Hematopoietic multipotent progenitor cell treated with erythropoietin and hydrocortisone succinate and interleukin-3 and kit ligand, for 6 days (in vitro differentiated cells): Measurements from ENCODE around the gene UVRAG.
A peak's percentile ranks its signal among the peaks of the same experiment; 100 is the strongest.

Experiments
- DNase-seq: peaks from one replicate; pipeline ENCODE4 v3.0.0-alpha.2; 2015

The UVRAG gene

GRCh38 chr11:75810637-75811390 is 4.2 kb upstream of the UVRAG start:
- no peak for DNase-seq

DNA sequence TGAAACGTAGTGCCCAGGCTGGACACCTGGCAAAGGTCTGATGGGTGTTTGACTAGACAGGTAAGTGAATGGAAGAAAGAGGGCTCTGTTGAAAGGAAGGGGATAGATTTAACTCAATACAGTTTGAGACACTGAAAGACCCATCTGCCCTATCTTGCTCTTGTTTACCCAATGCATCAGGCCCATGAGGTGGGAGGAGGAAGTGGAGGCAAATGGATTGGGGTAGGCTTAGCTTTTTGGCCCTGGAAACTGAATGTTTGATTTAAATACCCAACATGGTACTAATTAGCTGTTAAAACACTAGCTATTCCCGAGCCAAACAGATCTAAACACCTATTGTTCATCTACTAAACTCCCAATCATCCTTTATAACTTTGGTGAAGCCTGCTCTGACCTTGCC is 3.5 kb upstream of the UVRAG start:
- DNase-seq, result no peak

- no peak for DNase-seq
Observed at GRCh38 chr11:75812542-75813040, 2.4 kb upstream of the UVRAG start.

DNA sequence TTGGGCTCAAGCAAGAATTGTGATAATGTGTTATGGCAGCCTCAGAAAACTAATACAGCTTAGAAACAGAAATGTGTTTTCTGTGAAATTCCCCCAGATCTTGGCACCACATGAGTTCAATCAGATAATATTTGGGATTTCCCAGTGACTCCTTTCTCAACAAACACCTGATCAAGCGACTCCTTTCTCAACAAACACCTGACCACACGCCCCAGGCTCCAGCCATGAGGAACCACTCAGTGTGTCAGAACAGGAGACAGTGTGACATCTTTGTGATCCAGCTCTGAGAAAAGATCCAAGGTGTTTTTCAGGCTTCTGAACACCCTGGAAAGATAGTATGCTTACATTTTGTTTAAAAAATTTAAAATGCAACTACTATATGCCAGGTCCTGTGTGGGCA is 1.9 kb upstream of the UVRAG start:
- no peak for DNase-seq

DNA sequence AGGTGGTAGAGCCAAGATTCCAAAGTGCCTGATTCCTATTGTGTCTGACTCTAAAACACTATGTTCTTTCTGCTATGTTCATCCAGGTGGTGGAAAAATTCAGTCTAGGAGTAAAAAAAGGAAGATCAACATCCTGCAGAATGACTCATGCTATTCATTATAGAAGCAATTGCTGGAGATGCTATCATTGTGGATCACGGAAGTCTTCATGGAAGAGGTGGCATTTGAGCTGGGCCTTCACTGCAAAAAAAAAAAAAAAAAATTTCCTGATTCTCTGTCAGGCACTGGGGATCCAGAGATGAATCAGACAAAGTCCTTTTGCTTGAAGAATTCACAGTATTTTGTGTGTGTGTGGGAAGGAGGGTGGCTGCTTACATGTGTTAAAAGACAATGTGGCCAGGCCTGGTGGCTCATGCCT is 1.4 kb upstream of the UVRAG start:
- DNase-seq, result no peak

DNA sequence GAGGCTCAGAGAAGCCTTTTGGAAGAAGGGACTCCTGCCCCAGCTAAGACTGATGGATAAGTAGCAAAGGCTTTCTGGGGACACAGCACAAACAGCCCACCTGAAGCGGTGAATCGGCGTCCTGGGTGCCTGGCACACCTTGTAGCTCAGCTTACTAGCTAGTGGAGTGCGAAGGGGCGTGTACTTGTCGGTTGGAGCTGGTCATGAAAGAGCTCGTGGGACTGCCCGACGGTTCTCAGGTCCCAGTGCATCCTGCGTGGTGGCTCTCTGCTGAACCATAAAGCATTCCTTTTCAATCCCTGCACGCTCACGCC is 690 bp upstream of the UVRAG start:
- DNase-seq, result no peak

GRCh38 chr11:75815345-75816168 is 547 bp downstream of the UVRAG start:
- peak; percentile 43 for DNase-seq

- DNase-seq, result peak; percentile 82
Observed at GRCh38 chr11:75816561-75817239, 1.7 kb downstream of the UVRAG start.

DNA sequence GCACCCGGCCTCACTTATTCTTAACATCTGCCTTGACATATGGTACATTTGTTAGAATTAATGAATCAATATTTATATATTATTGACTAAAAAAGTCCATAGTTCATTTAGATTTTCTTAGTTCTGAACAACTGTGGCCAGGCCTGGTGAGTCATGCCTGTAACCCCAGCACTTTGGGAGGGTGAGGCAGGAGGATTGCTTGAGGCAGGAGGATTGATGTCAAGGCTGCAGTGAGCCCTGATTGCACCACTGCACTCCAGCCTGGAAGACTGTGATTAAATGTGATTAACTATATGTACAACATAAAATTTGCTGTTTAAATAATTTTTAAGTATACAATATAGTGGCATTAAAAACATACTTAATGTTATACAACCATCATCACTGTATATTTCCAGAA is 5.6 kb downstream of the UVRAG start:
- no peak for DNase-seq

DNA sequence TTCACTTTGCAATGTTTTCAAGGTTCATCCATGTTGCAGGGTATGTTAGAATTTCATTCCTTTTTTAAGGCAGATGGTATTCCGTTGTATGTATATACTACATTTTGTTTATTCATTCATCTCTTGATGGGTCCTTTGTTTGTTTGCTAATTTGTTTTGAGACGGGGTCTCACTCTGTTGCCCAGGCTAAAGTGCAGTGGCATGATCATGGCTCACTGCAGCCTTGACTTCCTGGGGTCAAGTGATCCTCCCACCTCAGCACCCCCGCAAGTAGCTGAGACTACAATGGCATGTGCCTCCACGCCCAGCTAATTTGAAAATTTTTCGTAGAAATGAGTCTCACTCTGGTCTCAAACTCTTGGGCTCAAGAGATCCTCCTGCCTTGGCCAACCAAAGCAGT is 6.2 kb downstream of the UVRAG start:
- DNase-seq, result no peak

DNA sequence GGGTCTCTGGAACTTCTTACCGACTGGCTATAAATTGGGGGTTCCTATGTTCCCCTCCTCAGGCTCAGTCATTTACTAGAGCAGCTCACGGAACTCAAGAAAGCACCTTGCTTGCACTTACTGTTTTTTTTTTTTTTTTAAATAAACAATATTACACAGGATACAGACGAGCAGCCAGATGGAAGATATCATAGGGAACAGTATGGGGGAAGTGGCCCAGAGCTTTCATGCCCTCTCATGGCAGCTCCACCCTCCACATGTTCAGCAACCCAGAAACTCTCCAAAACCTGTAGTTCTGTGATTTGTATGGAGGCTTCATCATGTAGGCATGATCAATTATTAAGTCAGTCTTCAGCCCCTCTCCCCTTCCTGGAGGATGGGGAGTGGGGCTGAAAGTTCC is 7.5 kb downstream of the UVRAG start:
- no peak for DNase-seq

DNA sequence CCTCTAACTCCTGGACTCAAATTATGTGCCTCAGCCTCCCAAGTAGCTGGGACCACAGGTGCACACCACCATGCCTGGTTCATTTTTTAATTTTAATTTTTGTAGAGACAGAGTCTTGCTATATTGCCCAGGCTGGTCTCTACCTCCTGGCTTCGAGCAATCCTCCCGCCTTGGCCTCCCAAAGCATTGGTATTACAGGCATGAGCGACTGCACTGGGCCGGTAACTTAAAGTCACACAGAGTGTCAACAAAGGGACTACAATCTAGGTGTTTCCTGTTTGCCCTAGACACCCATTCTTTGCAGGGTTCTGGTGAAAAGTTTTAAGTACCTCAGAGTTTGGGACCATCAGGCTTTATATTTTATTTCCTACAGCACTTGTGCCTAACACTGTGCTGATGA is 8.4 kb downstream of the UVRAG start:
- no peak for DNase-seq

GRCh38 chr11:75823946-75824345 is 8.9 kb downstream of the UVRAG start:
- DNase-seq, result no peak

DNA sequence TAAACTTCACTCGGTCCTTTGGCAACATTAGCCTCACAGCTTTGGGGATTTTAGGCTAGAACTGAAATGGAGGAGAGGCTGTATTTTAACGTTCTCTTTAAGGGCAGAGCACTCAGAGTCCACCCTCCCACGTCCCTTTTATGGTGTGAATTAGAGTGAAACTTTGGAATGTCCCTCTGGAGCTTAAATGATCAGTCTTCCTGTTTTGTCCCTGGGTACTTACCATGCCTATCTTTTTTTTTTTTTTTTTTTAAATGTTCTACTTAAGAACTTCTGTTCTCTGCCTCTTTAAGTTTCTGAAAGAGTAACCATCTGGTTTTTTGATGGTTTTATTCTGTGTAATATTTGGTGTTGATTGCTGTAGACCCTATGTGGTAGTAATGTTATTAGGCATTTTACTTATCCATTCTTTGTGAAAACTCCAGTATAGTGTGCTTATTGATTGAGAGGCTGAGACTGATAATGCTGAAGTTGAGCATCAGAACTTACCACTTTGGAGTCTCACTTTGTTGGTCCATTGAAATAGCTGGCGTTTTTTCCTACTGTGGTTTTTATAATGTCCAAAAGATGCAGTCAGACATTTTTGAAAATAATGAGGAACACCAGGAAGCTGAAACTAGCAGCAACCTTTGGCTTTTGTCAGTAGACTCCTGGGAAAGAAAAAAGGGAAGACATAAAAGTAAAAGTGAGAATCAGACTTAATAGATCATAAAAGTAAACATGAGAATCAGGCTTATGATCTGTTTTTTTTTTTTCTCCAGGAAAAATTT is 11.6 kb downstream of the UVRAG start:
- no peak for DNase-seq

DNA sequence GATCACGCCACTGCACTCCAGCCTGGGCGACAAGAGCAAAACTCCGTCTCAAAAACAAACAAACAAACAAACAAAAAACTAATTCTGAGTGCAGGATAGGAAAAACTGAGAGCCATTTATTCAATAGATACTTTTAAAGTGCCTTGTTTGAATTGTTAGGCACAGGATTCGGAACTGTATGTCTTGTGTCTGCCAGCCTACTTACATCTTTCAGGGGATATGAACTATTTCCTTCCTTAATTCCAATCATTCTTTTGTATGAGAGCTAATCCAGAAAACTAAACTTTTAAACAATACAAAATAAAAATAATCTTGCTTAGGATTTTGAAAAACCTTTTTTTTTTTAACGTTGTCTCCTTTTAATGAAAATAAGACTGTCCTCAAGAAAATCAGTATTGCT is 12.6 kb downstream of the UVRAG start:
- no peak for DNase-seq

GRCh38 chr11:75831915-75832502 is 17.0 kb downstream of the UVRAG start:
- no peak for DNase-seq

GRCh38 chr11:75834728-75835127 is 19.7 kb downstream of the UVRAG start:
- no peak for DNase-seq

GRCh38 chr11:75836417-75836816 is 21.4 kb downstream of the UVRAG start:
- no peak for DNase-seq

DNA sequence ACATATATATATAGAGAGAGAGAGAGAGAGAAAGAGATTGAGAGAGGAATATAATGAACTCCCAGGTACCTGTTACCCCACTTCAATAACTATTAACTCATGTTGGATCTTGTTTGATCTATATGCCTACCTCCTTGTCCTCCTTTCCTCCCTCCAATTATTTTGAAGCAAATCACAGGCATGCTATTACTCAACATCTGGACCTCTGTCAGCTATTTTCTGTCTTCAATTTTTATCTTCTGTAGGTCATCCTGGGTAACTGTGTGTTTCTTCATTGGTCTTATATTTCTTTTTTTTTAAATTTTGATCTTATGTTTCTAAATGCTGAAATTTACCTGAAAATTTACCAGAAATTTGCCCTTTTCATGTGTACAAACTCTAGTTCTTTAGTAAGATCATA is 24.8 kb downstream of the UVRAG start:
- DNase-seq, result no peak

DNA sequence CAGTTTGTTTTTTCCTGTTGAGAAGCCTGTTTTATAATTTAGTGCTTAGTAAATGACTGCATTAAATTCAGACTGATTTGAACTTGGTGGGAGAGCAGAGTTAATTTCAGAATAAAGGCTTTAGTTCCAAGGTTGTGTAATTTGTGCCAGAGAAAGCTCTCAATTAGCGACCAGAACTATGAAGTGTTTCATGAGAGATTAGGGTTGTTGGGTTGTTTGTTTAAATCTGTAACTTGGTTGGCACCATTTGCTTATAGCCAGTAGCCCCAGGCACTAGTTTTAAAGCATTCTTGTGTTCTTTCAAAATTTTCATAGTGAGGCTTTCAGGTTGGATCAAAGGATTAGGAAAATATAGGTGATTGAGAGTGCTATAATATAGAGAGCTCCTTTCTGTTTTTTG is 25.5 kb downstream of the UVRAG start:
- DNase-seq, result no peak

DNA sequence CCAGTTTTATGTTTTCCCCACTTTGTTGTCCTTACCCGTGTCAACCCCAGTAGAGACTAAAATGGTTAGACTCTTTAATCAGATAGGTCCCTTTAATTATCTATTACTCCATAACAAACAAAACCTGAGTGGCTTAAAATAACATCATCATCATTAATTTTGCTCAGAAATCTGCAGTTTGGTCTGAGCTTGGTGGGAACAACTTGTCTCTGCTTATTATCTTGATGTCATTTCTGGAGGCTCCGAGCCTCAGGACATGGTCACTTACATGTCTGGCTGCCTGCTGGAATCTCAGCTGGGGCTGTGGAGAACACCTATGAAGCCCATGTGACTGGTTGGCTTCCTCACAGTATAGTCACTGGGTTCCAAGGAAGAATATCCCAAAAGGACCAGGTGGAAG is 26.7 kb downstream of the UVRAG start:
- no peak for DNase-seq

- DNase-seq, result no peak
Observed at GRCh38 chr11:75845324-75845723, 30.3 kb downstream of the UVRAG start.

GRCh38 chr11:75849894-75850293 is 34.9 kb downstream of the UVRAG start:
- DNase-seq, result peak; percentile 22
